Stimulated activated CD4-positive, alpha-beta T cell treated with anti-CD3 and anti-CD28 coated beads, Interleukin-12 subunit alpha, Interleukin-12 subunit beta, amount 100 ng/mL, for 4 hours (primary cell): ENCODE results near the gene TRAF7.
A peak's percentile ranks its signal among the peaks of the same experiment; 100 is the strongest.
"Not testable (repeated sequence)": the region's sequence is repeated elsewhere in the genome, so short reads cannot be mapped to it uniquely, and the experiment has no call there.

Source experiments
- DNase-seq: peaks from one replicate; pipeline ENCODE4 v3.0.0-alpha.2; 2020

Gene TRAF7

GRCh38 chr16:2155091-2155950 lies at the start of gene TRAF7:
Gene TRAF7 (plus strand): TSS chr16:2155782. CDS start chr16:2163921, 8,139 bp downstream.
- peak; percentile 94 for DNase-seq

- not testable (repeated sequence) for DNase-seq
These were observed 49.4 kb upstream of the TRAF7 start for GRCh38 chr16:2106211-2106610.

GRCh38 chr16:2107121-2107790 lies 48.3 kb upstream of the TRAF7 start:
- not testable (repeated sequence) for DNase-seq

- DNase-seq, result not testable (repeated sequence)
These were observed 47.8 kb upstream of the TRAF7 start for GRCh38 chr16:2107791-2108125.

- DNase-seq, result not testable (repeated sequence)
These were observed 46.9 kb upstream of the TRAF7 start for GRCh38 chr16:2108446-2109270.

GRCh38 chr16:2109271-2109580 lies 46.4 kb upstream of the TRAF7 start:
- DNase-seq, result not testable (repeated sequence)

GRCh38 chr16:2109872-2110271 lies 45.7 kb upstream of the TRAF7 start:
- not testable (repeated sequence) for DNase-seq

GRCh38 chr16:2110332-2111008 lies 45.1 kb upstream of the TRAF7 start:
- DNase-seq, result not testable (repeated sequence)

- DNase-seq, result not testable (repeated sequence)
These were observed 44.6 kb upstream of the TRAF7 start for GRCh38 chr16:2111009-2111353.

GRCh38 chr16:2111412-2112335 lies 43.9 kb upstream of the TRAF7 start:
- DNase-seq, result not testable (repeated sequence)

GRCh38 chr16:2112539-2113106 lies 43.0 kb upstream of the TRAF7 start:
- not testable (repeated sequence) for DNase-seq

GRCh38 chr16:2114225-2114624 lies 41.4 kb upstream of the TRAF7 start:
- DNase-seq, result not testable (repeated sequence)

GRCh38 chr16:2114885-2115590 lies 40.5 kb upstream of the TRAF7 start:
- not testable (repeated sequence) for DNase-seq

- DNase-seq, result no peak
These were observed 40.0 kb upstream of the TRAF7 start for GRCh38 chr16:2115591-2115973.

- DNase-seq, result not testable (repeated sequence)
These were observed 39.2 kb upstream of the TRAF7 start for GRCh38 chr16:2116428-2116827.

GRCh38 chr16:2117341-2117740 lies 38.2 kb upstream of the TRAF7 start:
- not testable (repeated sequence) for DNase-seq

- not testable (repeated sequence) for DNase-seq
These were observed 37.4 kb upstream of the TRAF7 start for GRCh38 chr16:2117960-2118722.

GRCh38 chr16:2121325-2121724 lies 34.3 kb upstream of the TRAF7 start:
- not testable (repeated sequence) for DNase-seq

GRCh38 chr16:2121853-2122252 lies 33.7 kb upstream of the TRAF7 start:
- no peak for DNase-seq

GRCh38 chr16:2122429-2122828 lies 33.2 kb upstream of the TRAF7 start:
- no peak for DNase-seq
